HepG2 (cell line): ENCODE measurements around the gene BBS4. TPM values are rescaled to one million over a fixed set of nuclear protein-coding genes. Genes with fewer than 3 reads are reported as not detected.

ENCODE experiments used
- ATAC-seq: fragments of 200-7000 bp; cut with Tn5 transposase; 3 replicates; pipeline ENCODE4 v1.9.1; 2020; ENCODE audit warnings: mild to moderate bottlenecking, moderate library complexity
- BruUV-seq: library from RNA; stranded (reverse); fragments of 400-500 nt; replicated peaks from 2 replicates; lab custom pipeline; 2021; lab: Mats Ljungman, UMichigan
- CTCF ChIA-PET: fragments of 300-600 bp; formaldehyde crosslinking; extraction: SDS; loops from one replicate; lab custom pipeline; 2021; ENCODE audit warnings: low total read pairs, inconsistent platforms, low intra/inter-chr PET ratio; lab: Yijun Ruan, JAX
- POLR2A ChIA-PET: fragments of 350-600 bp; sonication (Branson Sonifier 250); formaldehyde crosslinking; loops from one replicate; lab custom pipeline; 2020; ENCODE audit warnings: antibody characterized with exemption, inconsistent platforms; lab: Yijun Ruan, JAX
- DNase-seq: peaks from one replicate; pipeline ENCODE4 v3.0.0-alpha.2; 2015; ENCODE audit warnings: low spot score
- FAIRE-seq: peaks from 3 replicates; lab custom pipeline; 2011; peaks lifted over from hg19 to GRCh38; lab: Jason Lieb, UNC
- H2AFZ ChIP-seq: one replicate; pipeline ENCODE4 v1.6.1; 2011; ENCODE audit warnings: low read length, inconsistent platforms
- H3K27ac ChIP-seq: fragments of 300-600 bp; 3 replicates; pipeline ENCODE4 v1.8.0; 2011; ENCODE audit warnings: mixed run types, mild to moderate bottlenecking, mixed read lengths, low read length, inconsistent platforms; ENCODE audit not compliant: insufficient read depth; ENCODE audit errors: extremely low read length
- H3K27me3 ChIP-seq, 2 experiments: fragments of 200-600 bp in 1 of 2; 2 replicates in 1 of 2; 3 replicates in 1 of 2; pipeline versions ENCODE4 v1.6.0 to v1.8.0; 2011; ENCODE audit warnings: low read length in 2 of 2, mild to moderate bottlenecking in 2 of 2, moderate library complexity in 2 of 2, inconsistent platforms in 1 of 2; ENCODE audit not compliant: insufficient read depth in 2 of 2, control insufficient read depth in 1 of 2
- H3K36me3 ChIP-seq, 2 experiments: fragments of 200-600 bp in 1 of 2; replicated peaks in 1 of 2; 2 replicates in 1 of 2; 3 replicates in 1 of 2; pipeline versions ENCODE4 v1.5.1 to v1.8.0; 2011; ENCODE audit warnings: low read length in 2 of 2, inconsistent platforms in 1 of 2; ENCODE audit not compliant: insufficient read depth in 2 of 2, control insufficient read depth in 1 of 2
- H3K4me1 ChIP-seq: 2 replicates; pipeline ENCODE4 v1.5.1; 2012; ENCODE audit warnings: low read length, inconsistent platforms; ENCODE audit not compliant: insufficient read depth
- H3K4me2 ChIP-seq: 2 replicates; pipeline ENCODE4 v1.6.0; 2011; ENCODE audit warnings: low read depth, low read length, inconsistent platforms
- H3K4me3 ChIP-seq, 3 experiments: fragments of 200-600 bp in 1 of 3; sonication (generic), shearing (Covaris generic) in 1 of 3; replicated peaks in 1 of 3; 2 replicates each; pipeline ENCODE4 v1.5.1; 2011 to 2016; ENCODE audit warnings: low read length in 3 of 3, inconsistent platforms in 2 of 3, low read depth in 2 of 3, mild to moderate bottlenecking in 2 of 3, control low read depth in 1 of 3, mixed read lengths in 1 of 3; ENCODE audit not compliant: insufficient read depth in 1 of 3
- H3K79me2 ChIP-seq: one replicate; pipeline ENCODE4 v1.6.1; 2011; ENCODE audit warnings: low read length, inconsistent platforms; ENCODE audit not compliant: insufficient read depth
- H3K9ac ChIP-seq: 2 replicates; pipeline ENCODE4 v1.6.0; 2011; ENCODE audit warnings: mild to moderate bottlenecking, low read depth, low read length, inconsistent platforms; ENCODE audit not compliant: insufficient read depth
- H3K9me3 ChIP-seq: 2 replicates; pipeline ENCODE4 v1.5.1; 2012; ENCODE audit warnings: mild to moderate bottlenecking, low read length
- H4K20me1 ChIP-seq: 2 replicates; pipeline ENCODE4 v1.6.0; 2011; ENCODE audit warnings: inconsistent platforms, mild to moderate bottlenecking, low read length, moderate library complexity; ENCODE audit not compliant: insufficient read depth
- CEBPB ChIP-seq: IDR thresholded peaks from 2 replicates; pipeline ENCODE4 v1.6.1; 2011; ENCODE audit warnings: low read depth, low read length, improper control_type of control experiment, borderline replicate concordance
- FOSL2 ChIP-seq: sonication (generic); formaldehyde crosslinking; IDR thresholded peaks from 2 replicates; pipeline ENCODE4 v1.4.0; 2020; ENCODE audit warnings: missing genetic modification reagents
- IRX3 ChIP-seq: sonication (generic); formaldehyde crosslinking; IDR thresholded peaks from 2 replicates; pipeline ENCODE4 v1.8.1; 2023; ENCODE audit warnings: mild to moderate bottlenecking, low read depth, missing genetic modification reagents, borderline replicate concordance
- MEIS1 ChIP-seq: sonication (generic); formaldehyde crosslinking; IDR thresholded peaks from 2 replicates; pipeline ENCODE4 v1.9.0; 2021; ENCODE audit warnings: mild to moderate bottlenecking, missing genetic modification reagents, moderate library complexity, borderline replicate concordance
- NFKB2 ChIP-seq: sonication (generic); formaldehyde crosslinking; IDR thresholded peaks from 2 replicates; pipeline ENCODE4 v1.4.0; 2020; ENCODE audit warnings: missing genetic modification reagents, borderline replicate concordance
- POLR2G ChIP-seq: fragments of 200-400 bp; formaldehyde crosslinking; IDR thresholded peaks from 2 replicates; pipeline ENCODE4 v1.6.1; 2018; ENCODE audit warnings: mild to moderate bottlenecking, low read depth, low read length, moderate library complexity
- XBP1 ChIP-seq: sonication (generic); formaldehyde crosslinking; IDR thresholded peaks from 2 replicates; pipeline ENCODE4 v1.5.0; 2020; ENCODE audit warnings: missing genetic modification reagents
- ZNF17 ChIP-seq: sonication (generic); formaldehyde crosslinking; IDR thresholded peaks from 2 replicates; pipeline ENCODE4 v1.5.0; 2020; ENCODE audit warnings: mild to moderate bottlenecking, missing genetic modification reagents
- ZNF33A ChIP-seq: sonication (generic); formaldehyde crosslinking; IDR thresholded peaks from 2 replicates; pipeline ENCODE4 v1.5.1; 2020; ENCODE audit warnings: missing genetic modification reagents, mild to moderate bottlenecking, moderate library complexity, borderline replicate concordance
- ZNF788 ChIP-seq: sonication (generic); formaldehyde crosslinking; IDR thresholded peaks from 2 replicates; pipeline ENCODE4 v1.5.0; 2020; ENCODE audit warnings: mild to moderate bottlenecking, missing genetic modification reagents, borderline replicate concordance
- WGBS: methylation state at CpG from one replicate; pipeline ENCODE4 v1.1.6; 2017; ENCODE audit warnings: low lambda C conversion rate; 5-methylcytosine and 5-hydroxymethylcytosine counted together
- in situ Hi-C: cut with HindIII; loops from 2 replicates; pipeline ENCODE4 v1.10.0; 2017; ENCODE audit warnings: low pct_unique_long_range_greater_than_20kb; ENCODE audit not compliant: extremely low pct_ligation_motif_present
- intact Hi-C: fragments of 100-400 bp; cut with micrococcal nuclease; formaldehyde crosslinking; loops from one replicate; pipeline ENCODE4 v1.10.0; 2022; ENCODE audit not compliant: unreplicated experiment
- polyA plus RNA-seq, 8 experiments: library from polyadenylated mRNA; depleted of rRNA in 3 of 8; stranded (reverse) in 7 of 8; unstranded in 1 of 8; fragments of >200 nt; fragmentation: Illumina TruSeq in 4 of 8; extraction: Trizol in 4 of 8; gene quantifications; 2 replicates each; pipeline versions ENCODE4 v1.2.1 to v1.2.3, GENCODE V29; 2011 to 2016; ENCODE audit warnings: low read depth in 4 of 8, missing spikeins in 1 of 8, mixed read lengths in 1 of 8; ENCODE audit not compliant: insufficient read depth in 1 of 8
- total RNA-seq, 5 experiments: library from RNA; depleted of rRNA; stranded (reverse); fragments of >200 nt; fragmentation: Illumina TruSeq; extraction: Trizol; gene quantifications; 2 replicates each; pipeline ENCODE4 v1.2.3, GENCODE V29; 2016; ENCODE audit warnings: low read depth in 1 of 5
- TF ChIP-seq, protein P1 (sequence below): sonication (generic); formaldehyde crosslinking; IDR thresholded peaks from 2 replicates; pipeline ENCODE4 v1.8.1; 2022; ENCODE audit warnings: mild to moderate bottlenecking, missing genetic modification reagents
- TF ChIP-seq, protein P2 (sequence below), 2 experiments: sonication (generic) in 1 of 2; formaldehyde crosslinking in 1 of 2; IDR thresholded peaks; 2 replicates each; pipeline versions ENCODE4 v1.4.0 to v1.6.1; 2016 to 2020; ENCODE audit warnings: borderline replicate concordance in 1 of 2, low read depth in 1 of 2, mild to moderate bottlenecking in 1 of 2, missing genetic modification reagents in 1 of 2

BBS4 gene
- total and polyA plus RNA-seq, 2 of the 13 experiments (the other 11 are each of a cell fraction or from before 2014, with no cell fraction given) = 16.0 to 21.3 TPM

DNA sequence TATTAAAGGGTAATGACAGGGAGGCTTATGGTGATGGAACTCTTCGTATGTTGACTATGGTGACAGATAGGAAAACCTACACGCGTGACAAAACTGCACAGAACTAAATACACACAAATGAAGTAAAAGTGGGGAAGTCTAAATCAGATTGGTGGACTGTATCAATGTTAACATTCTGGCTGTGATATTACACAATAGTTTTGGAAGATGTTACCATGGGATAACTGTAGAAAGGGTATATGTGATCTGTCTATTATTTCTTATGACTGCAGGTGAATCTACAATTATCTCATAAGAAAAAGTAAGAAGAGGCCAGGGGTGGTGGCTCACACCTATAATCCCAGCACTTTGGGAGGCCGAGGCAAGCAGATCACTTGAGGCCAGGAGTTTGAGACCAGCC lies 9.2 kb upstream of the BBS4 start:
- no peaks in the 10 kb centered on the region for H3K36me3 ChIP-seq
- no peak overlapping the region for H3K4me2 ChIP-seq
- H4K20me1 ChIP-seq = no peaks in the 10 kb centered on the region
- in situ Hi-C loops = no loop called here
- H3K79me2 ChIP-seq = no peaks in the 10 kb centered on the region
- no peak overlapping the region for H2AFZ ChIP-seq
- no TSS peak for BruUV-seq
- FAIRE-seq (no peak), ATAC-seq (no peak), DNase-seq (no peak)
- TF ChIP-seq CEBPB = peak; percentile 46
- no peak for TF ChIP-seq ZNF17 (CRISPR knock-in tag)
- no peak for TF ChIP-seq MEIS1
- TF ChIP-seq ZNF788 (CRISPR knock-in tag) = no peak
- no peak overlapping the region for H3K9ac ChIP-seq
- H3K27ac ChIP-seq = no peak overlapping the region
- intact Hi-C loops = no loop called here
- POLR2A ChIA-PET = no interaction called here
- peaks cover 0 to 13% of the 10 kb centered on the region in 2 experiments; a peak in 3 of 5 replicates for H3K27me3 ChIP-seq
- CTCF ChIA-PET = no interaction called here
- 55% methylated on average over 4 of the region's 4 CpGs for WGBS
- H3K4me3 ChIP-seq = no peak overlapping the region
- H3K4me1 ChIP-seq = no peaks in the 10 kb centered on the region
- H3K9me3 ChIP-seq = no peaks in the 10 kb centered on the region

DNA sequence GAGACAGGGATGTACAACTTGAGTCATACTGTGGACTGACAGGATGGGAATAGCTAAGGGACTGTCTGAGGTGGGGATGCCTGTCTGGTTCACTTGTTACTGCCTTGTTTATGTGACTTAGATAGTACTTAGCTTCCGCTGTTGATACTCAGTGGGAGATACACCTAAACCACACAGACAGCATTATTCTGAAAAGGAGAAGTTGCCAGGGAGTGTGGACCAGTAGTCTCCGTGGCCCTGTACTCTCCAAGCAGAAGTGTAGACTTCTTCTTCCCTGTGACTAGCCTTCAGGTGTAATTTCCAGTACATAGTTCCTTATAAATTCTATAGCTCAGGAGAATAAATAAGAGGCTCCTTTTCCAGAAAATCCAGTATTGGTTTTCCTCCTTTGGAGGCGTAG lies 5.1 kb upstream of the BBS4 start:
- no peak for ATAC-seq
- POLR2A ChIA-PET = no interaction called here
- TF ChIP-seq XBP1 (CRISPR knock-in tag) (no peak), ZNF33A (CRISPR knock-in tag) (no peak), FOSL2 (no peak), POLR2G (no peak), NFKB2 (no peak), IRX3 (CRISPR knock-in tag) (no peak)
- TF ChIP-seq, protein P1, sequence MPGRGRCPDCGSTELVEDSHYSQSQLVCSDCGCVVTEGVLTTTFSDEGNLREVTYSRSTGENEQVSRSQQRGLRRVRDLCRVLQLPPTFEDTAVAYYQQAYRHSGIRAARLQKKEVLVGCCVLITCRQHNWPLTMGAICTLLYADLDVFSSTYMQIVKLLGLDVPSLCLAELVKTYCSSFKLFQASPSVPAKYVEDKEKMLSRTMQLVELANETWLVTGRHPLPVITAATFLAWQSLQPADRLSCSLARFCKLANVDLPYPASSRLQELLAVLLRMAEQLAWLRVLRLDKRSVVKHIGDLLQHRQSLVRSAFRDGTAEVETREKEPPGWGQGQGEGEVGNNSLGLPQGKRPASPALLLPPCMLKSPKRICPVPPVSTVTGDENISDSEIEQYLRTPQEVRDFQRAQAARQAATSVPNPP (CRISPR knock-in tag) = no peak
- TF ChIP-seq, protein P2, sequence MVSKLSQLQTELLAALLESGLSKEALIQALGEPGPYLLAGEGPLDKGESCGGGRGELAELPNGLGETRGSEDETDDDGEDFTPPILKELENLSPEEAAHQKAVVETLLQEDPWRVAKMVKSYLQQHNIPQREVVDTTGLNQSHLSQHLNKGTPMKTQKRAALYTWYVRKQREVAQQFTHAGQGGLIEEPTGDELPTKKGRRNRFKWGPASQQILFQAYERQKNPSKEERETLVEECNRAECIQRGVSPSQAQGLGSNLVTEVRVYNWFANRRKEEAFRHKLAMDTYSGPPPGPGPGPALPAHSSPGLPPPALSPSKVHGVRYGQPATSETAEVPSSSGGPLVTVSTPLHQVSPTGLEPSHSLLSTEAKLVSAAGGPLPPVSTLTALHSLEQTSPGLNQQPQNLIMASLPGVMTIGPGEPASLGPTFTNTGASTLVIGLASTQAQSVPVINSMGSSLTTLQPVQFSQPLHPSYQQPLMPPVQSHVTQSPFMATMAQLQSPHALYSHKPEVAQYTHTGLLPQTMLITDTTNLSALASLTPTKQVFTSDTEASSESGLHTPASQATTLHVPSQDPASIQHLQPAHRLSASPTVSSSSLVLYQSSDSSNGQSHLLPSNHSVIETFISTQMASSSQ (IDR thresholded peaks at IDR 0.05; ENCODE audit: low read depth) = no peak
- TF ChIP-seq, protein P2 (CRISPR knock-in tag; IDR thresholded peaks at IDR 0.05; ENCODE audit: borderline replicate concordance) = no peak

More for the DNA sequence above, 5.1 kb upstream of the BBS4 start:
- no peak overlapping the region for H3K4me3 ChIP-seq
- H3K79me2 ChIP-seq = no peaks in the 10 kb centered on the region
- BruUV-seq = no TSS peak
- no peak for FAIRE-seq
- no peak overlapping the region for H3K27ac ChIP-seq
- peaks cover 0 to 8% of the 10 kb centered on the region in 2 experiments; a peak in 3 of 5 replicates for H3K27me3 ChIP-seq
- H3K36me3 ChIP-seq = no peaks in the 10 kb centered on the region
- H3K4me1 ChIP-seq = peaks cover 11% of the 10 kb centered on the region; the same call in 1 of the 2 replicates
- DNase-seq = no peak
- intact Hi-C loops = no loop called here
- in situ Hi-C loops = loop anchor here (10.0 kb wide), 1 partner anchor 76 kb away; no protein-coding TSS in a partner anchor
- 52% methylated on average over 3 of the region's 3 CpGs for WGBS
- no peak overlapping the region for H2AFZ ChIP-seq
- no peak overlapping the region for H3K4me2 ChIP-seq
- no peak overlapping the region for H3K9ac ChIP-seq
- H4K20me1 ChIP-seq = no peaks in the 10 kb centered on the region
- H3K9me3 ChIP-seq = no peaks in the 10 kb centered on the region
- CTCF ChIA-PET = no interaction called here
